GM12891 (cell line): ENCODE measurements around the gene ELK3.

Source experiments
- DNase-seq: peaks from one replicate; pipeline ENCODE4 v3.0.0; 2011; ENCODE audit warnings: low spot score; ENCODE audit not compliant: insufficient read length
- FAIRE-seq: peaks from 2 replicates; lab custom pipeline; 2011; peaks lifted over from hg19 to GRCh38; lab: Jason Lieb, UNC
- PAX5 ChIP-seq: IDR thresholded peaks from 2 replicates; pipeline ENCODE4 v1.6.1; 2011; ENCODE audit warnings: low read length, moderate library complexity, mild to moderate bottlenecking; ENCODE audit not compliant: insufficient read depth, severe bottlenecking
- POLR2A ChIP-seq: IDR thresholded peaks from 2 replicates; pipeline ENCODE4 v1.6.1; 2011; ENCODE audit warnings: low read depth, low read length, control low read depth
- POLR2AphosphoS5 ChIP-seq: IDR thresholded peaks from 2 replicates; pipeline ENCODE4 v1.6.1; 2011; ENCODE audit warnings: low read depth, low read length, control low read depth
- POU2F2 ChIP-seq: IDR thresholded peaks from 2 replicates; pipeline ENCODE4 v1.6.1; 2011; ENCODE audit warnings: low read depth, mild to moderate bottlenecking, control low read depth, low read length, moderate library complexity
- SPI1 ChIP-seq: IDR thresholded peaks from 2 replicates; pipeline ENCODE4 v1.6.1; 2011; ENCODE audit warnings: low read depth, low read length, control low read depth
- TAF1 ChIP-seq: IDR thresholded peaks from 2 replicates; pipeline ENCODE4 v1.6.1; 2011; ENCODE audit warnings: low read depth, low read length, control low read depth

Gene ELK3

GRCh38 chr12:96249196-96250118, 55.3 kb downstream of the ELK3 start:
- FAIRE-seq: no peak
- DNase-seq: no peak
- TF ChIP-seq TAF1 (no peak), SPI1 (no peak), POLR2AphosphoS5 (no peak), PAX5 (no peak), POU2F2 (no peak), POLR2A (no peak)

GRCh38 chr12:96250119-96250685, 56.0 kb downstream of the ELK3 start:
- no peak for FAIRE-seq
- TF ChIP-seq POLR2A: peak; percentile 23; the same call in 1 of the 2 replicates
- TF ChIP-seq POLR2AphosphoS5: no peak
- no peak for DNase-seq

- FAIRE-seq (no peak), DNase-seq (no peak)
- TF ChIP-seq POU2F2 (no peak), POLR2AphosphoS5 (peak; percentile 51; the same call in 1 of the 2 replicates), POLR2A (no peak)
Measured at GRCh38 chr12:96255077-96255476, 60.9 kb downstream of the ELK3 start.

DNA sequence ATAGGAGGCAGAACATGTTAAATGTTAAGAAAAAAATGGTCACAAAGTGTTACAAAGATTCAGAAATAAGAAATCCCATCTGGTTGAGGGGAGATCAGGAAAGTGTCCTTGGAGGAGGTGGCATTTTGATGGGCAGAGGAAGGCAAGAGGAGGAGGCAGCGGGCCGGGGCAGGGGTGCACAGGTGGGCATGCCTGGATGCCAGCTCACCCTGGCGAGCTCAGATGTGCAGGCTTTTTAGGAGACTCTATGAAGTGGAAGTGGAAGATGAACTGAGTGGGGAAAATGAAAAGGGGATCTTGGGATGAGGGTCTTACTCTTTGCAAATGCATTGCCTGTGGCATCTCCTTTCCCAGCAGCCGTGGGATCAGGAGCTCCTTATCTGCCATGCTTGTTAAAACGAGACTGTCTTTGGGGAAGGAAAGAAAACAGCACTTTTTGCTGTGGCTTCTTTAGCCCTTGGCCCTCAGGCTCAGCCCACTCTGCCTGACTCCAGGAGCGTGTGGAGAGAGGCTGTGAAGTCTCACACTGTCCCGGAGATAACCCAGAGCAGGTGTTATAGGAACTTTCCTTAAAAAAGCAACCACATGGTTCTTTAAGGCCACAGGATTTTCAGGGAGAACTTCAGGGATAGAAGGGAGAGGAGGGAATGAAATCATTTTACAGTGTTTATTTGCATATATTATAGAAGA, 62.6 kb downstream of the ELK3 start:
- no peak for FAIRE-seq
- DNase-seq: no peak
- TF ChIP-seq SPI1: no peak
- 0 out of 2 replicates have a peak, but pooled peaks have one; percentile 40 for TF ChIP-seq POLR2AphosphoS5
- TF ChIP-seq PAX5: no peak

- no peak for FAIRE-seq
- DNase-seq: no peak
- no peak for TF ChIP-seq POU2F2
- 0 out of 2 replicates have a peak, but pooled peaks have one; percentile 3 for TF ChIP-seq POLR2AphosphoS5
- TF ChIP-seq POLR2A: no peak
- no peak for TF ChIP-seq TAF1
Measured at GRCh38 chr12:96257550-96258103, 63.5 kb downstream of the ELK3 start.

DNA sequence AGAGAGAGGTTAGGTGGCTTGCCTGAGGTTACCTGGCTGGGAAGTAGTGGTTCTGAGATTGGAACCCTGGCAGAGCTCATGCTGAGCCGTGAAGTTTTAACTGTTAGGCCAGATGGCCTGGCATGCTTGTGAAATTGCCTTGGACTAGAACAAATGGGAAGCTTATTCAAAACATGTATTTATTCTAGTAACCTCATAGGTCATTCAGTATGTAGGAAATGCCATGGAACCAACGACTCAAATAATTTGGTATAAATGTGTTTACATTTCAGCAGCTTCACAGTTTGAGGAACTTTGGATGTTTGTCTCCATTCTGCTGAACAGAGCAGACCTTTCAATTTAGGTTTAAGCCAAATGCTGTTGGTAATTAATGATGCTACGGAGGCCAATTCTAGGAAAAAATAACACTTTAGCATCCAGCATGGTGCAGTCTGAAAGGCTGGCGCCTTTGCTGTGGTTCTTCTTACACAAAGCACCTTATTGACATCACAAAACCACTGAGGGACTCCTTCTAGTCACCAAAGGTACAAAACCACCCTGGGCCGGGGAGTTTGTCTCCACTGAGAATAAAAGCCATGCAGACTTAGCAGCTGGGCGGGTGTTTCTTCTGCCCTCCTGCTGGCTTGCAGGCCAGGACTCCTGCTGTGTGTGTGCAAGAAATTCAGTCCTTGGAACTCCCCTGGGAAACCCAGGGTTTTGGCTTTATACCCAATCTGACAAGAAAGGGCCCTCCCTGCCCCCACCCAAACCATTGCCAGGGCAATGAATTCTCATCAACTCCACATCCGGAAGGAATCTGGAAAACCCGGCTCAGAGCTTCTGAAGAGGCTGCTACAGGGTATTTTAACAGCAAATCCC, 64.2 kb downstream of the ELK3 start:
- no peak for DNase-seq
- no peak for TF ChIP-seq POU2F2
- no peak for TF ChIP-seq PAX5
- TF ChIP-seq POLR2A: no peak
- TF ChIP-seq SPI1: no peak
- no peak for TF ChIP-seq POLR2AphosphoS5
- no peak for TF ChIP-seq TAF1
- no peak for FAIRE-seq

DNA sequence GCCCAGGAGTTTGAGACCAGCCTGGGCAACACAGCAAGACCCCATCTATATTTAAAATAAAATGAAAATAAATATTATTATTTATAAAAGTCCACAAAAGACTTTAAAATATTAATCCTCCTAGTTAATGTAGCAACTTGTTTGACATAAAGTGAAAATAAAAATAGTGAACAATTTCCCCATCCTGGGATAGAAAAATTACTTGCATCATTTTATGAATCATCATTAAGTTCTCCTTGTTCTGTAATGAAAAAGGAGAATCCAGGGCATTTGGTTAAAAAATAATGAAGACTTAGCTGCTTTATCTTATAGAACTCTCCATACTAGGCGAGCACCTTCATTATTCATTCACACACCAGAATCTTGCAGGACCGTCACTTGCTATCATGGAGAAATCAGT, 66.1 kb downstream of the ELK3 start:
- FAIRE-seq (no peak), DNase-seq (no peak)
- TF ChIP-seq POLR2A (no peak), POLR2AphosphoS5 (no peak), POU2F2 (no peak), TAF1 (no peak), SPI1 (no peak), PAX5 (no peak)

- FAIRE-seq: no peak
- 0 out of 2 replicates have a peak, but pooled peaks have one; percentile 12 for TF ChIP-seq POLR2AphosphoS5
- TF ChIP-seq SPI1: no peak
- TF ChIP-seq PAX5: no peak
- no peak for TF ChIP-seq TAF1
- TF ChIP-seq POLR2A: no peak
- no peak for DNase-seq
Measured at GRCh38 chr12:96260644-96261043, 66.5 kb downstream of the ELK3 start.
